BLaER1 treated with 17β-estradiol and CSF1 and Interleukin-3, amounts not matched to agents 10 nM and 100 nM (cell line): ENCODE measurements around the gene BUD13.
A peak's percentile ranks its signal among the peaks of the same experiment; 100 is the strongest.

Source experiments
- H3K27ac ChIP-seq, 11 experiments: shearing (Covaris generic); formaldehyde crosslinking; 2 replicates each; pipeline ENCODE4 v1.8.1; 2022
- H3K27me3 ChIP-seq, 11 experiments: shearing (Covaris generic); formaldehyde crosslinking; 2 replicates each; pipeline ENCODE4 v1.8.1; 2022
- H3K36me3 ChIP-seq, 11 experiments: shearing (Covaris generic); formaldehyde crosslinking; 2 replicates each; pipeline ENCODE4 v1.8.1; 2022
- H3K4me1 ChIP-seq, 10 experiments: shearing (Covaris generic); formaldehyde crosslinking; 2 replicates each; pipeline ENCODE4 v1.8.1; 2022
- H3K4me2 ChIP-seq, 11 experiments: shearing (Covaris generic); formaldehyde crosslinking; 2 replicates each; pipeline ENCODE4 v1.8.1; 2022
- H3K4me3 ChIP-seq, 10 experiments: shearing (Covaris generic); formaldehyde crosslinking; 2 replicates each; pipeline ENCODE4 v1.8.1; 2022
- H3K9ac ChIP-seq, 11 experiments: shearing (Covaris generic); formaldehyde crosslinking; 2 replicates each; pipeline ENCODE4 v1.8.1; 2022
- H3K9me3 ChIP-seq, 11 experiments: shearing (Covaris generic); formaldehyde crosslinking; replicated peaks in 1 of 11; 2 replicates each; pipeline ENCODE4 v1.8.1; 2022
- H4K20me1 ChIP-seq, 11 experiments: shearing (Covaris generic); formaldehyde crosslinking; 2 replicates each; pipeline ENCODE4 v1.8.1; 2022
- Cebpa-rat ChIP-seq, 11 experiments: shearing (Covaris generic); IDR thresholded peaks; 2 replicates each; pipeline ENCODE4 v1.8.1; 2022

The BUD13 gene

GRCh38 chr11:116772443-116773202 lies at the start of gene BUD13:
TSS of gene BUD13 (minus strand) at chr11:116772987. CDS start at chr11:116772964, 23 bp downstream.
- Histone ChIP-seq H3K36me3 (peaks cover 39 to 50% (median 45%) of the 10 kb centered on the region in 11 experiments), H4K20me1 (peaks cover 0 to 11% (median 0%) of the 10 kb centered on the region in 11 experiments; a peak in 5 of 22 replicates), H3K27me3 (no peaks in the 10 kb centered on the region), H3K4me3 (peak within 1 kb of the TSS; percentile 78 to 97 (median 84)), H3K9ac (peak within 1 kb of the TSS; percentile 89 to 97 (median 93)), H3K4me2 (peak within 1 kb of the TSS; percentile 92 to 99 (median 96)), H3K4me1 (peaks cover 37 to 60% (median 46%) of the 10 kb centered on the region in 10 experiments), H3K27ac (peak within 1 kb of the TSS; percentile 91 to 97 (median 92)), H3K9me3 (no peaks in the 10 kb centered on the region)
- TF ChIP-seq Cebpa-rat (IDR thresholded peaks at IDR 0.05): no peak

GRCh38 chr11:116822575-116822974 lies 49.8 kb upstream of the BUD13 start:
- no peaks in the 10 kb centered on the region for H3K4me1 ChIP-seq
- TF ChIP-seq Cebpa-rat (IDR thresholded peaks at IDR 0.05): no peak
- H3K4me3 ChIP-seq: no peak overlapping the region
- no peak overlapping the region for H3K4me2 ChIP-seq
- H3K9ac ChIP-seq: no peak overlapping the region
- no peak overlapping the region for H3K27ac ChIP-seq
- no peaks in the 10 kb centered on the region for H3K9me3 ChIP-seq
- H3K36me3 ChIP-seq: no peaks in the 10 kb centered on the region
- H3K27me3 ChIP-seq: no peaks in the 10 kb centered on the region
- no peaks in the 10 kb centered on the region for H4K20me1 ChIP-seq

GRCh38 chr11:116821050-116821918 lies 48.5 kb upstream of the BUD13 start:
- no peak overlapping the region for H3K4me3 ChIP-seq
- no peaks in the 10 kb centered on the region for H3K27me3 ChIP-seq
- no peak for TF ChIP-seq Cebpa-rat (IDR thresholded peaks at IDR 0.05)
- H3K9me3 ChIP-seq: no peaks in the 10 kb centered on the region
- H3K4me2 ChIP-seq: no peak overlapping the region
- no peaks in the 10 kb centered on the region for H3K4me1 ChIP-seq
- no peak overlapping the region for H3K9ac ChIP-seq
- no peak overlapping the region for H3K27ac ChIP-seq
- H4K20me1 ChIP-seq: no peaks in the 10 kb centered on the region
- no peaks in the 10 kb centered on the region for H3K36me3 ChIP-seq

- H3K9ac ChIP-seq: no peak overlapping the region
- no peak overlapping the region for H3K27ac ChIP-seq
- H3K27me3 ChIP-seq: no peaks in the 10 kb centered on the region
- no peaks in the 10 kb centered on the region for H3K9me3 ChIP-seq
- H3K4me2 ChIP-seq: no peak overlapping the region
- no peaks in the 10 kb centered on the region for H3K36me3 ChIP-seq
- no peaks in the 10 kb centered on the region for H4K20me1 ChIP-seq
- H3K4me3 ChIP-seq: no peak overlapping the region
- no peaks in the 10 kb centered on the region for H3K4me1 ChIP-seq
- no peak for TF ChIP-seq Cebpa-rat (IDR thresholded peaks at IDR 0.05)
Observed at GRCh38 chr11:116819049-116819448, 46.3 kb upstream of the BUD13 start.

- H3K4me1 ChIP-seq: no peaks in the 10 kb centered on the region
- no peak overlapping the region for H3K27ac ChIP-seq
- H3K4me2 ChIP-seq: no peak overlapping the region
- TF ChIP-seq Cebpa-rat (IDR thresholded peaks at IDR 0.05): no peak
- H4K20me1 ChIP-seq: no peaks in the 10 kb centered on the region
- H3K36me3 ChIP-seq: no peaks in the 10 kb centered on the region
- no peaks in the 10 kb centered on the region for H3K9me3 ChIP-seq
- H3K9ac ChIP-seq: no peak overlapping the region
- H3K4me3 ChIP-seq: no peak overlapping the region
- H3K27me3 ChIP-seq: no peaks in the 10 kb centered on the region
Observed at GRCh38 chr11:116814502-116814901, 41.7 kb upstream of the BUD13 start.

GRCh38 chr11:116813781-116814471 lies 41.1 kb upstream of the BUD13 start:
- Histone ChIP-seq H3K27me3 (no peaks in the 10 kb centered on the region), H3K9ac (no peak overlapping the region), H3K4me2 (no peak overlapping the region), H3K9me3 (no peaks in the 10 kb centered on the region), H4K20me1 (no peaks in the 10 kb centered on the region), H3K4me1 (no peaks in the 10 kb centered on the region), H3K36me3 (no peaks in the 10 kb centered on the region), H3K27ac (no peak overlapping the region), H3K4me3 (no peak overlapping the region)
- no peak for TF ChIP-seq Cebpa-rat (IDR thresholded peaks at IDR 0.05)

- Histone ChIP-seq H3K27ac (no peak overlapping the region), H4K20me1 (no peaks in the 10 kb centered on the region), H3K4me2 (no peak overlapping the region), H3K9ac (no peak overlapping the region), H3K36me3 (no peaks in the 10 kb centered on the region), H3K4me3 (no peak overlapping the region), H3K27me3 (no peaks in the 10 kb centered on the region), H3K4me1 (no peaks in the 10 kb centered on the region), H3K9me3 (no peaks in the 10 kb centered on the region)
- TF ChIP-seq Cebpa-rat (IDR thresholded peaks at IDR 0.05): no peak
Observed at GRCh38 chr11:116813170-116813569, 40.4 kb upstream of the BUD13 start.

GRCh38 chr11:116812109-116812508 lies 39.3 kb upstream of the BUD13 start:
- H3K9me3 ChIP-seq: no peaks in the 10 kb centered on the region
- no peaks in the 10 kb centered on the region for H3K4me1 ChIP-seq
- H3K27ac ChIP-seq: no peak overlapping the region
- H3K27me3 ChIP-seq: no peaks in the 10 kb centered on the region
- H3K4me2 ChIP-seq: no peak overlapping the region
- H3K9ac ChIP-seq: no peak overlapping the region
- no peak for TF ChIP-seq Cebpa-rat (IDR thresholded peaks at IDR 0.05)
- no peak overlapping the region for H3K4me3 ChIP-seq
- H4K20me1 ChIP-seq: no peaks in the 10 kb centered on the region
- no peaks in the 10 kb centered on the region for H3K36me3 ChIP-seq

- Histone ChIP-seq H3K4me3 (no peak overlapping the region), H3K9me3 (no peaks in the 10 kb centered on the region), H3K4me2 (no peak overlapping the region), H3K36me3 (no peaks in the 10 kb centered on the region), H3K27ac (no peak overlapping the region), H3K27me3 (no peaks in the 10 kb centered on the region), H3K9ac (no peak overlapping the region), H4K20me1 (no peaks in the 10 kb centered on the region), H3K4me1 (no peaks in the 10 kb centered on the region)
- TF ChIP-seq Cebpa-rat (IDR thresholded peaks at IDR 0.05): no peak
Observed at GRCh38 chr11:116811194-116811593, 38.4 kb upstream of the BUD13 start.
